ENCODE measurements around the gene BRSK2.

DNA sequence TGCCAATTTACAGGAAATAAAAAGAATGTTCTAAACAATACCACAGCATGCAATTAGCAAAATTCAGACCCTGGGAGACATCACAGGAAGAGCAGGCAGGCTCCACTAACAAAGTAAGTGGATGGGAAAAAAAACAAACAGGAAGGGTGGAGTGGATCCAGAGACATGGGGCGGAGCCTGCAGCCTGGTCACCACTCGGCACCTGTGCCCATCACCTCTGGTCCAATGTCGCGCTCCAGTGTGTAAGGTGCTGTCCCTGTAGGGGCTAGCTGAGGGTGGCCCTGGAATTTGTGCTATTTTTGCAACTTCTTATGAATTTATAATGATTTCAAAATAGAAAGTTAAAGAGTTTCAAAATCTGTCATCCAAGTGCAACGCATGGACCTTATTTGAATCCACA is 107.9 kb downstream of the BRSK2 start:
- TF ChIP-seq POLR2A (IDR thresholded peaks at IDR 0.05; ENCODE audit: low read length) (no peak), GATA1 (IDR thresholded peaks at IDR 0.05; ENCODE audit: low read depth, low read length) (no peak)

Data from erythroblast (primary cell).